Measurements from ENCODE around the gene HLA-DOA.

- TF ChIP-seq CTCF (IDR thresholded peaks at IDR 0.05) (no peak), POLR2A (IDR thresholded peaks at IDR 0.05) (no peak)
These were observed 965 bp upstream of the HLA-DOA start for GRCh38 chr6:33010356-33010755.

Measured in body of pancreas (tissue), 4 donors.